Suppressor macrophage treated with lipopolysaccharide for 1 hour (primary cell): Measurements from ENCODE around the gene HOXD11.

Experiments used
- DNase-seq, 3 donors: peaks; one replicate each; pipeline ENCODE4 v3.0.0-alpha.2; 2020 to 2022

The HOXD11 gene

GRCh38 chr2:176151442-176152287 is 44.6 kb downstream of the HOXD11 start, which contains the start of gene HOXD4:
Gene HOXD4, plus strand, starts transcription at chr2:176151550. Its CDS starts 84 bp downstream, at chr2:176151634.
- no peak for DNase-seq

GRCh38 chr2:176152350-176153181 is 45.5 kb downstream of the HOXD11 start:
- no peak for DNase-seq

DNA sequence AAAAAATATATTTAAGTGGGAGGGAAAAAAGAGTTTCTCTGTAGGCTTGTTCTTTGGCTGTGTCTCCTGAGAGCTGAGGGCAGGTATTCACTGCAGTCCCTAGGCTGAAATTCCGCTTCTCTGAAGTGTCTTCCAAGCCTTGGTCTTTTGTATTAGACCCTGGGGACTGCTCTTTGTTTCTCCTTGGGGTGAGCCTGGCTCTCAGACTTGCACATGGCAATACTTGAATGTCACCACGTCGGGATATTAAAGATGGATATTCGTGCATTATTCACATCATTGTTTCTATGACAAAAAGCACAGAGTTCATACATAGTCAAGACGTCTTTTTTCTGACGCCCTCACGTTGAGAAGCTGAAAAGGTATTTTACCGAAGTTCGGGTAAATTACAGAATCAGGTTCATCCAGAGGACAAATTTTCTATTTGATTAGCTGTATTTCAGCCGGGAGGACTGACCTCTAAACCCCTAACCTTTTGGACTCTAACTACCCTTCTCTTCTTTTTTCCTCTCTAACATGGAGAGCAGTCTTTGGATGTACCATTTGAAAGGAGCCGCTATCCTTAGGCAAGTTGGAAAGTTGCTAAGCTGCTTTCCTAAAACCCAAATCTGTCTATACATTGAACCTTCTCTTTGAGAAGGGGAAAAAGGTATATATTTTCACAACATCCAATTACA is 47.6 kb downstream of the HOXD11 start:
- DNase-seq, result no peak

DNA sequence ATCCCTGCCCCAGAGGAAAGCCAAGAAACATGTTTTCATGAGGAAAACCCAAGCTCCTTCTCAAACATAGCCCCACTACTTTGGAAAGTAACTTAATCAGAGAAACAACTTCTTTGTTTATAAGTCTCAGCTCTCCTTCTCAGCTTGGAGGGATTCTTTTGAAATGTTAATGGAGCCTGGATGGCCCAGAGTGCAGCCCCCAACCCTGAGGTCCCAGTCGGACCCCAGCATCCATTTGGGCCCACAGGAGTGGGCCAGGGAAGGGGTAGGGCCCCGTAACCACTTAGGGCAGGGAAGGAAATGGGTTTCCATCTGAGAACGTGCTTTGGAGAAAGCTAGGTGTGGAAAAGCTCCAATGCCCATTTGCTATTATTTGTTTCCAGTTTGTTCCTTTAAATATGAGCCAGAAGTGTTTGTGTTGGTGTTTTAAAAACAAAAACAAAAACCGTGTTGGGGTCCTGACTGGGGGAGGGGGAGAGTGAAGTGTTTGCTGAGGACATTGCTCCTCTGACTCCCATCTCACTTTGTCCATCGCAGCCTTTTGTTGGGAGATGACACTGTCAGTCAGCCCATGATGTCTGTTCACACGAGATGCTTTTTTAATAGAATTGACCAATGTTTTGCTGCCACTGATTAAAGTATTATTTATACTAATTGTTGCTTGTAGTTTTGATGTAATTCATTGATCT is 48.4 kb downstream of the HOXD11 start:
- DNase-seq, result no peak

DNA sequence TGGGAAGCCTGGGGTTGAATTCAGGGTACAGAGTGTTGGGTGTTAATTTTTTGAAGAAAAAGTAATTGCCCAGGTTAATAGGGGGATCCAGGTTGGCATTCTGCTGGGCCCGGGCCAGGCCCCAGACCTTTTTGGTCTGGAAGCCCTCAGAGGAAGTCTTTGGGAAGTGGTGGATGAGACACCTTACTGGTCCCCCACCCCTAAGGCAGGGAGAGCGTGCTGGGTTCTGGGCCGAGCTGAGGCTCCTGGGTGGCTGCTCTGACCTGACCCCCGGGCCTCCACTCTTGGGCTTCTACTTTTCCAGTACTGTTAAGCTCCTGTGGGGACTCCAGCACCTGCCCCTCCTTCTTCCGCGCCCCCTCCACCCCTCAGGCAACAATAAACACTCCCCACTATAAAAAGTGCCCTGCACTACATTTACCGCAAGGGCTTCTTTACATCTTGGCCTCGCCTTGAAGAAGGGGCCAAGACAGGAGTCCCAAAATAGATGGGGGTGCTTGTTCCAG is 49.3 kb downstream of the HOXD11 start:
- no peak for DNase-seq

- DNase-seq, result no peak
Observed at GRCh38 chr2:176156807-176157498, 49.9 kb downstream of the HOXD11 start, which contains the start of gene HOXD3. Gene HOXD3, plus strand, starts transcription at chr2:176157307. Its CDS starts 11,808 bp downstream, at chr2:176169115.

DNA sequence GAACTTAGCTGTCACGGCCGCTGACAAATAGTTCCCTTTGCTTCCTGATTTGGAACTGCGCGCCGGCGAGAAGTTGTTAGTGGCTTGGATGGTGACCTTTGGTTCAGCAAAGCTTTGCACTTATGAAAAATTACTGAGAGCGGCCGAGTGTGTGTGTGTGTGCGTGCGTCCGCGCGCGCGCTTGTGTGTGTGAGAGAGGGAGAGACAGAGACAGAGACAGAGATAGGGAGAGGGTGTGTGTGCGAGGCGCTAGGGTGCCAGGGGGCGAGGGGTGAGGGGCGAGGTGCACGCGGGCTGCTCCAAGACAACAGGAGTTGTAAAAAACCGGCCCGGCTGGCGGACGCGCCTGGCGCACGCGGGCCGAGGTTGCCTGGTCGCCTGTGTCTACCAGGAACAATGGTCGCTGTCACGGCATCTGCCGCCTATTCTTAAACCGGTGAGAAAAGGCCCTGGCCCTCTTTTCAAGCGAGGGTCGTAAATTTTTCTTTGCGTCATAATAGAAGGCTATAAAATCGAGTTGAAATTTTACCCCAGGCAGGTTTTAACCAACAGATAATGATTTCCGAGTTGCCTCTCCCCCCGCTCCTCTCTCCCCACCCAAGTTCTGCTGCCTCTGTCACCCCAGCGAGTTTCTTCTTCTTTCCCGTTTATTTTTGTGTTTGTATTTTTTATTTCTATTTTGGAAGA is 50.6 kb downstream of the HOXD11 start:
- no peak for DNase-seq

DNA sequence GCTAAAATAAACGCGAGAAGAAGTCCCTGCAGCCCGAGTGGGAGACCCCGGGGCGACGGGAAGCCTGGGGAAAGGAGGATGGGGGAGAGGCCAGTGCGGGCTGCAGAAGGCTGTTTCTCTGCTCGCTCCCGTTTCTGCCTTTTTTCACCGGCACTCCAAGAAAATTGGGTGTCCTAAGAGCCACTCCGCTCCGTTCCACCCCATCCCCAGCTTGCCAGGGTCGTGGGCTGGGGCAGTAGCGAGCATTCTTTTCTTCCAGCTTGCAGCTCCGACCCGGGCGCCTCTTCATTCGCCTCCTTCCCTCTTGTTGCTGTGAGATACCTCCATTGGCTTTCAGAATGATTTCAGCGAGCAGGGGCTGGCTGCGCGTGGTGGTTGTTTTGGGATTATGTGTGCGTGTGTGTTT is 51.1 kb downstream of the HOXD11 start:
- DNase-seq, result no peak

DNA sequence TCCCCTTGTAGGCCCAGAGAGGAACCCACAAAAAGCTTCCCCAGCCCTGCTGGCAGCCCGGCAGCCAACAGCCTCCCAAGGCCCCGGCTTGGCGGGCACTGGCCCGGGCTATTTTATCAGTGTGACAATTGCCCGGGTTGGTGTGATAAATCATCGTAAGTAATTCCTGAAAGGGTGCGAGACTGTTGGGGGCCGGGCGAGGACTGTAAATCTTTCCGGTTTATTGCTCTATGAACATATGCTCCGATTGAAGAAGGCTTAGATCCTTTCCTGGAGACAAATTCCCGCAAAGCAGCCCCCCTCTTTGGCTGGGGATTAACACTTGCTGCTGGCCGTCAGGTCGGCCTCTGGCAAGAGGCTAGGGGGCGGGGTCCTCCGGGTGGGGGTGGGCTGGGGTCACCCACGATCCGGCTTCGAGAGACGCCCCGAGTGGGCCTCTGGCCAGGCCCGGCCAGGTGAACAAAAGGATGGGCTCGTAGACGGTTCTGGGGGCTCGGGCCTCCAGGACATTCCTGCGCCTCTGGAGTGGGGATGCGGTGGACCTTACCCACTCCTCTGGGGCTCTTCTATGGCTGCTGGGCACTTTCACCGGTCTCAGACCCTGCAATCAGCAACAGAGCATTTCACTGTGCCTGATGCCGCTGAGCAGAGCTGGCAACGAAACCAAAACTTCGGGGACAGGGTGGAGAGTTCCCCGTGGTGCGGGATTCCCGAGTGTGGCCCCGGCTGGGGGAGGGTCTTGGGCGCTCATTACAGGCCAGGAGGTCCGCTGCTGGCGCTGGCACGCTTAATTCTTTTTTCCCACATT is 52.0 kb downstream of the HOXD11 start:
- DNase-seq, result no peak
